Keratinocyte (primary cell): Measurements from ENCODE around the gene SRSF1.

Source experiments
- EZH2 ChIP-seq: IDR thresholded peaks from one replicate; pipeline ENCODE4 v1.6.1; 2012; ENCODE audit warnings: inconsistent platforms, mild to moderate bottlenecking, low read length, moderate library complexity
- TF ChIP-seq, protein P1 (sequence below), 3 experiments: IDR thresholded peaks in 1 of 3; conservative IDR thresholded peaks in 1 of 3; optimal IDR thresholded peaks in 1 of 3; 2 replicates in 2 of 3; 3 replicates in 1 of 3; pipeline versions ENCODE3 to v1.5.1; 2011; ENCODE audit warnings: low read length in 3 of 3, mild to moderate bottlenecking in 3 of 3, moderate library complexity in 2 of 3, control low read depth in 1 of 3, inconsistent platforms in 1 of 3; ENCODE audit not compliant: insufficient read depth in 2 of 3; ENCODE audit errors: extremely low read depth in 1 of 3

DNA sequence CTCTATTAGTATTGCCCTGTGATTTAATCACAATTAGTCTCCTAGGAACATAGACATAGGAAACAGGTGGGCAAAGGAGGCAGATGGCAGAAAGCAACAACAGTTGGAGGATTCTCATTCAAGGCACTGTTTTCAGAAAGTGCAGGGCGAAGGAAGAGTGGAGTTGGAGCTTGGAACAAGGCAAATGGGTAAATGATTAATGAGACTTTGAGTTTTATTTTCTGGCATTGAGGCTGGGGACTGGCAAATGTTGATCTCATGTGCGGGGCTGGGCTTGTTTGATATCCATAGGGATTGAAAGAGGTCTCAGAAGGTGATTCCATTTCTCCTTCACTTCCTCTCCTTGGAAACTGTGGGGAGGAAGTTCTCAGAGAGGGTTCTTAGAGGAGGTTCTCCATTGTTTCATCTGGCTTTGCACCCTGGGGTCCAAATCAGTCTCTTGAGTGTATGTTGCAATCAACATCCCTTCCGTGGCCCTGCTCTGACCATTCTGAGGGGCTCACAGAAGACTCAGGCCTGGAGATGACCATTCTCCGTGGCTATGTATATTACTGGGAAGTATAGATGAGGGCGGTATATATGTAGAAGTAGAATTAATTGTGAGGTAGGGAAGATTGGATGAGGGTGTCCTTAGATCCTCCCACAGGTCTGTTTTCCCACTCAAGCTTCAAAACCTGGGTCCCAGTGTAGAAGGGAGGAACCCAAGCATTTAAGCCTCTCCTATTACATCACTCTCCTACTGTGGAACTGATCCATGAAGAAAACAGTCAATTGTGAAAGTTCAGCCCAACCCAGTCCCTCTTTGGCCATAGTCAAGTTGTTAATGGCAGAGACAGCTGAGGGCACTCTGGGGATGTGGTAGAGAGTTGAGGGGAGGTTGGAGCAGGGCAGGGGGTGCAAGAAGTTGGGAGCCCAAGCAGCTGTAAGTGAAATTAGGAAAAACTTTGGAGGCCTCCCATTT lies 36.5 kb upstream of the SRSF1 start:
- TF ChIP-seq, protein P1, sequence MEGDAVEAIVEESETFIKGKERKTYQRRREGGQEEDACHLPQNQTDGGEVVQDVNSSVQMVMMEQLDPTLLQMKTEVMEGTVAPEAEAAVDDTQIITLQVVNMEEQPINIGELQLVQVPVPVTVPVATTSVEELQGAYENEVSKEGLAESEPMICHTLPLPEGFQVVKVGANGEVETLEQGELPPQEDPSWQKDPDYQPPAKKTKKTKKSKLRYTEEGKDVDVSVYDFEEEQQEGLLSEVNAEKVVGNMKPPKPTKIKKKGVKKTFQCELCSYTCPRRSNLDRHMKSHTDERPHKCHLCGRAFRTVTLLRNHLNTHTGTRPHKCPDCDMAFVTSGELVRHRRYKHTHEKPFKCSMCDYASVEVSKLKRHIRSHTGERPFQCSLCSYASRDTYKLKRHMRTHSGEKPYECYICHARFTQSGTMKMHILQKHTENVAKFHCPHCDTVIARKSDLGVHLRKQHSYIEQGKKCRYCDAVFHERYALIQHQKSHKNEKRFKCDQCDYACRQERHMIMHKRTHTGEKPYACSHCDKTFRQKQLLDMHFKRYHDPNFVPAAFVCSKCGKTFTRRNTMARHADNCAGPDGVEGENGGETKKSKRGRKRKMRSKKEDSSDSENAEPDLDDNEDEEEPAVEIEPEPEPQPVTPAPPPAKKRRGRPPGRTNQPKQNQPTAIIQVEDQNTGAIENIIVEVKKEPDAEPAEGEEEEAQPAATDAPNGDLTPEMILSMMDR (optimal IDR thresholded peaks at IDR 0.05 in 1 of 3, IDR thresholded peaks at IDR 0.05 in 1 of 3, conservative IDR thresholded peaks at IDR 0.05 in 1 of 3; ENCODE audit: extremely low read depth in 1 of 3, insufficient read depth in 2 of 3, low read length in 3 of 3), result no peak
- no peak for TF ChIP-seq EZH2
